Mesenchymal stem cell (in vitro differentiated cells and primary cell): ENCODE measurements around the gene SSBP4.

Experiments
- DNase-seq: peaks from one replicate; pipeline ENCODE4 v3.0.0-alpha.2; 2013
- H2AFZ ChIP-seq: one replicate; pipeline ENCODE4 v1.6.1; 2013; ENCODE audit warnings: low read depth, mild to moderate bottlenecking, control low read depth, inconsistent platforms, low read length, moderate library complexity
- H2AK5ac ChIP-seq: 2 replicates; pipeline ENCODE4 v1.6.1; 2013; ENCODE audit warnings: low read length, moderate library complexity, mild to moderate bottlenecking, inconsistent platforms; ENCODE audit not compliant: severe bottlenecking
- H2BK120ac ChIP-seq: one replicate; pipeline ENCODE4 v1.6.1; 2013; ENCODE audit warnings: low read depth, mild to moderate bottlenecking, inconsistent platforms, low read length, moderate library complexity
- H2BK12ac ChIP-seq, 2 experiments: one replicate each; pipeline ENCODE4 v1.6.1; 2013; ENCODE audit warnings: inconsistent platforms in 2 of 2, low read length in 2 of 2, mild to moderate bottlenecking in 2 of 2, moderate library complexity in 2 of 2, control low read depth in 1 of 2
- H2BK15ac ChIP-seq: one replicate; pipeline ENCODE4 v1.6.1; 2013; ENCODE audit warnings: mild to moderate bottlenecking, low read depth, inconsistent platforms; ENCODE audit not compliant: poor library complexity, severe bottlenecking
- H2BK5ac ChIP-seq: 2 replicates; pipeline ENCODE4 v1.6.1; 2013; ENCODE audit warnings: low read depth, mild to moderate bottlenecking, low read length, control low read depth, inconsistent platforms; ENCODE audit not compliant: poor library complexity, severe bottlenecking
- H3K14ac ChIP-seq, 2 experiments: one replicate each; pipeline ENCODE4 v1.6.1; 2013; ENCODE audit warnings: inconsistent platforms in 2 of 2, low read length in 2 of 2, control low read depth in 1 of 2, mild to moderate bottlenecking in 1 of 2, moderate library complexity in 1 of 2
- H3K18ac ChIP-seq, 2 experiments: one replicate each; pipeline ENCODE4 v1.6.1; 2013; ENCODE audit warnings: inconsistent platforms in 2 of 2, low read length in 2 of 2, control low read depth in 1 of 2, low read depth in 1 of 2, mild to moderate bottlenecking in 1 of 2
- H3K23ac ChIP-seq, 2 experiments: one replicate each; pipeline ENCODE4 v1.6.1; 2013; ENCODE audit warnings: inconsistent platforms in 2 of 2, low read length in 2 of 2, mild to moderate bottlenecking in 2 of 2, moderate library complexity in 2 of 2, control low read depth in 1 of 2
- H3K27ac ChIP-seq: 2 replicates; pipeline ENCODE4 v1.5.1; 2013; ENCODE audit warnings: mild to moderate bottlenecking, moderate library complexity, low read length, control low read depth, inconsistent platforms; ENCODE audit not compliant: poor library complexity, severe bottlenecking
- H3K27me3 ChIP-seq, 2 experiments: 2 replicates each; pipeline versions ENCODE4 v1.6.1 to v1.7.0; 2013; ENCODE audit warnings: low read length in 2 of 2, mild to moderate bottlenecking in 2 of 2, moderate library complexity in 2 of 2, control low read depth in 1 of 2, inconsistent platforms in 1 of 2; ENCODE audit not compliant: control insufficient read depth in 1 of 2, insufficient read depth in 1 of 2
- H3K36me3 ChIP-seq, 2 experiments: 2 replicates each; pipeline versions ENCODE4 v1.6.1 to v1.7.0; 2013; ENCODE audit warnings: low read length in 2 of 2, control low read depth in 1 of 2, inconsistent platforms in 1 of 2, low read depth in 1 of 2, mild to moderate bottlenecking in 1 of 2; ENCODE audit not compliant: insufficient read depth in 2 of 2, control insufficient read depth in 1 of 2
- H3K4ac ChIP-seq, 2 experiments: one replicate each; pipeline ENCODE4 v1.6.1; 2013; ENCODE audit warnings: inconsistent platforms in 2 of 2, low read length in 2 of 2, mild to moderate bottlenecking in 2 of 2, moderate library complexity in 2 of 2, control low read depth in 1 of 2, low read depth in 1 of 2
- H3K4me1 ChIP-seq: 2 replicates; pipeline ENCODE4 v1.6.1; 2013; ENCODE audit warnings: low read depth, low read length, control low read depth; ENCODE audit not compliant: control insufficient read depth, insufficient read depth
- H3K4me2 ChIP-seq: 2 replicates; pipeline ENCODE4 v1.6.1; 2013; ENCODE audit warnings: low read length, mild to moderate bottlenecking, inconsistent platforms; ENCODE audit not compliant: poor library complexity, severe bottlenecking
- H3K4me3 ChIP-seq, 2 experiments: 2 replicates each; pipeline versions ENCODE4 v1.5.1 to v1.7.0; 2013; ENCODE audit warnings: low read length in 2 of 2, mild to moderate bottlenecking in 2 of 2, control low read depth in 1 of 2, low read depth in 1 of 2; ENCODE audit not compliant: insufficient read depth in 1 of 2
- H3K79me1 ChIP-seq: replicated peaks from 2 replicates; pipeline ENCODE4 v1.6.1; 2013; ENCODE audit warnings: mild to moderate bottlenecking, control low read depth, low read length, inconsistent platforms; ENCODE audit not compliant: poor library complexity, severe bottlenecking
- H3K9ac ChIP-seq: 2 replicates; pipeline ENCODE4 v1.7.0; 2013; ENCODE audit warnings: mild to moderate bottlenecking, low read length, moderate library complexity
- H3K9me3 ChIP-seq: 2 replicates; pipeline ENCODE4 v1.7.0; 2013; ENCODE audit warnings: mild to moderate bottlenecking, low read length; ENCODE audit not compliant: control insufficient read depth
- H4K8ac ChIP-seq: one replicate; pipeline ENCODE4 v1.6.1; 2013; ENCODE audit warnings: inconsistent platforms, mild to moderate bottlenecking, low read length, moderate library complexity
- H4K91ac ChIP-seq: one replicate; pipeline ENCODE4 v1.6.1; 2013; ENCODE audit warnings: mild to moderate bottlenecking, low read length, inconsistent platforms
- WGBS: methylation state at CpG from one replicate; pipeline ENCODE4 v1.1.7; 2013; ENCODE audit warnings: mixed read lengths; 5-methylcytosine and 5-hydroxymethylcytosine counted together

The SSBP4 gene

DNA sequence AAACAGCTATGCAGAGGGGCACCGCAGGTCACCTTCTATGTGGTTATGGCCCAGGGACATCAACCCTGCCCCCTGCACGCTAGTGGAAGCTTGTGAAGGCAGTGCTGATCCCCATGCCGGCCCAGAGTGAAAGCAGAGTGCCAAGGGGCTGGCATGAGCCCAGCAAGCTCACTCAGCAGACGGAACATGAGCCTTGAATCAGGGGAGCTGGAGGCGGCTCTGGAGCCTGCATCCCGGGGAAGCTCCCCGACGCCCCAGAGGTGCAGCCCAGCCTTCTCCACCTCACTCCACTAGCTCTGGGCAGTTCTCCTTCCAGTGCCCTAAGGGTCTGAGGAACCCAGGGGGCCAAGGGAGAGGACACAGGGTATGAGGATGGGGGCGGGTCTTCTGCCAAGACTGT, 37.8 kb downstream of the SSBP4 start:
- Histone ChIP-seq H2BK12ac (peak overlapping the region in 1 of 2 experiments; percentile 23), H2BK5ac (no peak overlapping the region), H3K23ac (no peak overlapping the region), H3K4me2 (no peak overlapping the region), H4K91ac (no peak overlapping the region), H3K9me3 (no peaks in the 10 kb centered on the region), H3K4ac (no peak overlapping the region), H3K18ac (no peak overlapping the region), H3K36me3 (peaks cover 58 to 62% of the 10 kb centered on the region in 2 experiments), H3K79me1 (peaks cover 28% of the 10 kb centered on the region), H4K8ac (no peak overlapping the region), H2AK5ac (no peak overlapping the region), H2BK120ac (no peak overlapping the region), H3K27ac (no peak overlapping the region), H3K4me1 (peaks cover 46% of the 10 kb centered on the region), H2AFZ (no peak overlapping the region), H2BK15ac (peak overlapping the region; percentile 17), H3K14ac (no peak overlapping the region), H3K9ac (peak overlapping the region; percentile 39), H3K4me3 (no peak overlapping the region), H3K27me3 (no peaks in the 10 kb centered on the region)
- no peak for DNase-seq
- WGBS = 96% methylated on average over 7 of the region's 9 CpGs

- no peak overlapping the region for H2BK120ac ChIP-seq
- H2AFZ ChIP-seq = no peak overlapping the region
- no peak overlapping the region for H2BK15ac ChIP-seq
- peak overlapping the region; percentile 33 for H4K8ac ChIP-seq
- H3K4me1 ChIP-seq = peaks cover 43% of the 10 kb centered on the region
- H3K4ac ChIP-seq = peak overlapping the region in 1 of 2 experiments; percentile 46
- H4K91ac ChIP-seq = peak overlapping the region; percentile 52
- H2BK5ac ChIP-seq = no peak overlapping the region
- no peak overlapping the region for H3K23ac ChIP-seq
- H3K27me3 ChIP-seq = no peaks in the 10 kb centered on the region
- H3K9ac ChIP-seq = peak overlapping the region; percentile 39
- no peak overlapping the region for H3K4me3 ChIP-seq
- WGBS = 66% methylated on average over 21 of the region's 21 CpGs
- no peak overlapping the region for H3K4me2 ChIP-seq
- H2AK5ac ChIP-seq = no peak overlapping the region
- H3K18ac ChIP-seq = peak overlapping the region; percentile 18 to 38
- H3K36me3 ChIP-seq = peaks cover 60 to 62% of the 10 kb centered on the region in 2 experiments
- peaks cover 28% of the 10 kb centered on the region for H3K79me1 ChIP-seq
- H3K14ac ChIP-seq = peak overlapping the region in 1 of 2 experiments; percentile 9
- no peak for DNase-seq
- H2BK12ac ChIP-seq = peak overlapping the region in 1 of 2 experiments; percentile 65
- no peak overlapping the region for H3K27ac ChIP-seq
- no peaks in the 10 kb centered on the region for H3K9me3 ChIP-seq
These were observed 38.5 kb downstream of the SSBP4 start for GRCh38 chr19:18457483-18458331.

DNA sequence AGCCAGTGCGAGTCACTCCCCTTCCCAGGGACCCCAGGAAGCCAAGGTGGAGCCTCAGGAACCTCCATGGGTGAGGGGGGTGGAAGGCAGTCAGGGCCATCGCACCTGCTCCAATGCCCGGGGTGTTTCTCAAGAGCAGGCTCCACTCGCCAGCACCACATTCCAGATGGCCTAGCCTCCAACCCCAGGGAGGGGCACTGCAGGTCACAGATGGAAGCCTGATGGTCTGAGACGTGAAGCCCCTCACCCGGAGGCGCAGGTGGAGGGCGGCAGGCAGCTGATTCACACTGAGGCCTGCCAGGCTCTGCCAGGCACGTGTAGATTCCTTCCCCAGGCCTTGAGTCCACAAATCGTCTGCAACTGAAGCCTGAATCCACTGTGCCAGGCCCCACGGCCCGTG, 41.7 kb downstream of the SSBP4 start:
- 89% methylated on average over 12 of the region's 12 CpGs for WGBS
- no peaks in the 10 kb centered on the region for H3K9me3 ChIP-seq

DNA sequence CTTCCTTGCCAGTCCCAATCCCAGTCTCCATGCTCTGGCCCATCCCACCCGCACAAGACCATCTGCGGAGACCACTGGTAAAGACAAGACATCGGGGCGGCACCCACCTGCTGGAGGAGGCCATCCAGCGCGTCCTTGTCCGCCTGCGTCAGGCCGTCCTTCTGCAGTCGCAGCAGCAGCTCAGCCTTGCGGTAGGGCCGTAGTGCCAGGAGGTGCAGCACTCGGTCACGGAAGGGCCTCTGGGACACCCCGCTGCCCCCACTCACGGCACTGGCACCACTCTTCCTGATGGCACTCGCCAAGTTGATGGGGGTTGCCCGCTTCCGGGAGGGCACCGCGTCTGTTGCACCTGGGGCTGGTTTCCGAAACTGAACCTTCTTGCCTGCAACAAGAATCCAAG, 42.3 kb downstream of the SSBP4 start:
- Histone ChIP-seq H2BK12ac (peak overlapping the region in 1 of 2 experiments; percentile 40), H2AFZ (no peak overlapping the region), H3K27ac (no peak overlapping the region), H2BK120ac (peak overlapping the region; percentile 24), H4K8ac (peak overlapping the region; percentile 16), H3K27me3 (no peaks in the 10 kb centered on the region), H3K4ac (peak overlapping the region in 1 of 2 experiments; percentile 35), H3K9ac (peak overlapping the region; percentile 64), H3K36me3 (peaks cover 63 to 69% of the 10 kb centered on the region in 2 experiments), H2BK5ac (no peak overlapping the region), H3K4me1 (peaks cover 60% of the 10 kb centered on the region), H3K4me2 (no peak overlapping the region), H2AK5ac (peak overlapping the region; percentile 51), H3K18ac (peak overlapping the region in 1 of 2 experiments; percentile 61), H3K9me3 (no peaks in the 10 kb centered on the region), H3K79me1 (peaks cover 43% of the 10 kb centered on the region), H2BK15ac (no peak overlapping the region), H3K14ac (no peak overlapping the region), H3K23ac (no peak overlapping the region), H4K91ac (peak overlapping the region; percentile 52), H3K4me3 (no peak overlapping the region)
- no peak for DNase-seq
- 97% methylated on average over 22 of the region's 22 CpGs for WGBS

More for the DNA sequence above, 41.7 kb downstream of the SSBP4 start:
- peak overlapping the region in 1 of 2 experiments; percentile 21 for H3K18ac ChIP-seq
- H3K4me2 ChIP-seq = no peak overlapping the region
- H3K27me3 ChIP-seq = no peaks in the 10 kb centered on the region
- H3K4ac ChIP-seq = no peak overlapping the region
- peak overlapping the region; percentile 51 for H2AK5ac ChIP-seq
- H3K4me1 ChIP-seq = peaks cover 58% of the 10 kb centered on the region
- peak overlapping the region; percentile 49 to 69 for H2BK12ac ChIP-seq
- peak overlapping the region; percentile 82 for H3K27ac ChIP-seq
- H3K79me1 ChIP-seq = peaks cover 38% of the 10 kb centered on the region
- no peak for DNase-seq
- H3K36me3 ChIP-seq = peaks cover 69% of the 10 kb centered on the region in 2 experiments
- no peak overlapping the region for H4K8ac ChIP-seq
- H3K4me3 ChIP-seq = peak overlapping the region in 1 of 2 experiments; percentile 19
- H2BK5ac ChIP-seq = no peak overlapping the region
- H2BK120ac ChIP-seq = no peak overlapping the region
- peak overlapping the region; percentile 64 for H4K91ac ChIP-seq
- H2AFZ ChIP-seq = no peak overlapping the region
- peak overlapping the region; percentile 64 for H3K9ac ChIP-seq
- no peak overlapping the region for H3K14ac ChIP-seq
- peak overlapping the region; percentile 26 for H2BK15ac ChIP-seq
- no peak overlapping the region for H3K23ac ChIP-seq
